Fibroblast of skin of right biceps (primary cell): ENCODE results near the gene KRTAP22-2.

Experiments used
- DNase-seq: peaks from one replicate; pipeline ENCODE4 v3.0.0-alpha.2; 2013

KRTAP22-2 gene

GRCh38 chr21:30561957-30562356 lies 28.2 kb downstream of the KRTAP22-2 start:
- DNase-seq: no peak

DNA sequence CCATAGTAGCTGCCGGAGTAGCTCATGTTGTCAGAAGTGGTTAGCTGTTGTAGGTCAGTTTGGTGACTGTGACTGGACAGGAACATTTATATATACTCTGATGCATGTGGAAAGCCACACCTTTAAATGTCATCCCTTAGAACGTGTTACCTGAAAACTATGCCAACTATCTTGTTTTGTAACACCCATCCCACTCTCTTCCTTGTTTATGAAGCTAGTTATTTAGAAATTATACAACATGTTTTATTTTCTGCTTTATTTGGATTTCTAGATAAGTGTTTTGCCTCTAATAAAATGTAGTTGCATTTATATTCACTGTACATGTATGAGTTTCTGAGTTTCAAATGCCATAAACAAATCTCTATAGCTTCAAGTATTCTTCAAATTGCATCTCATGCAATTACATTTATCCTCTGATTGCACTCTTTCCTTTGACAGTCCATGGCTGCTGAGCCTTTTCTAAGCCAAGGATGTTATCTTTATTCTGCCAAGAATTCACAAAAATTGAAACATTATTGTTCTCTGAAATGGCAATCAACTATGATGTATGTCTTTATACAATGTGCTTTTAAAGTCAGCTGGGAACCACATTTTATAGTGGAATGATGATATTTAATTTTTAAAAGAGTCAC lies 28.8 kb downstream of the KRTAP22-2 start, which contains the start of gene KRTAP19-7:
KRTAP19-7 (minus strand) TSS at position 51 of the 632 bp plus-strand sequence; CDS start at position 26, 25 bp downstream.
- no peak for DNase-seq

GRCh38 chr21:30555095-30555494 lies 35.1 kb downstream of the KRTAP22-2 start:
- no peak for DNase-seq

DNA sequence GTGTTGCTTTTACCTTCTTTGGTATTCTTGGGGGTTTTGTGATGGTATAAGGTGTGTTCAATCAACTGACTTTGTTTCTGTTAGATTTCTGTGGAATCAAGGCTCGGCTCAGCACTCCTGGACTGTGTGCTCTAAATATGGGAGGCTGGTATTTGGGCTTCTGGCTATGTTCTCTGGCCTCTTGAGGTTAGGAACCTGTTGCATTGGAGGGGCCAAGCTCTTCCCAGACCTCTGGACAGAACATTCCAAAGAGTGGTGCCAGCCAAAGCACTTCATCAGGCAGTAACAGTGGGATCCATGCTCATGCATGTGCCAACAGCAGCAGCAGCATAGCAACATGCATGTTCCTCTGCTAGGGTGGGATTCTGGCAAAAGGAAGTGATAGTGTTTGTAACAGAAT lies 37.4 kb downstream of the KRTAP22-2 start:
- DNase-seq: no peak

DNA sequence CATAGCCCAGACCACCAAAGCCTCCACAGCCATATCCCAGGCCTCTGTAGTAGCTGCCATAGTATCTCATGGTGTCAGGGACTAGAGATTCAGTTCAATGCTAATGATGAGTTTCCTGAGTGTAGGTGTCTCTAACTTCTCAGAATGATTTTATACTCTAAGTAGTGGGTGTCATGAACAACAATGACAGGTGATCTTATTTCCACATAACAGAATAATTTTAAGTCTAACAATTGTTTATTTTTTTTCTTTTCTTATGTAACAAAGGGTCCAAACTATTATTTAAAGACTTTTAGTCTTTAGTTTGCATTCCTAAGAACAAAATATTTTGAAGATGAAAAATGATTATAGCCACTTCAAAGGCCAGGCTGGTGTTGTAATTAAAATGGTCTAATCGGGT lies 48.4 kb downstream of the KRTAP22-2 start, which contains the start of gene KRTAP19-6:
KRTAP19-6 (minus strand) TSS at position 101 of the 400 bp plus-strand sequence; CDS start at position 70, 31 bp downstream.
- DNase-seq: no peak
